PC-3 (cell line): ENCODE results near the gene SERPINI1. TPM values are rescaled to one million over a fixed set of nuclear protein-coding genes. Genes with fewer than 3 reads are reported as not detected.

Source experiments
- ATAC-seq: fragments of 200-7000 bp; cut with Tn5 transposase; 2 replicates; pipeline ENCODE4 v1.9.1; 2020; ENCODE audit warnings: mild to moderate bottlenecking, moderate library complexity
- BruUV-seq: library from RNA; stranded (reverse); fragments of 400-500 nt; replicated peaks from 2 replicates; lab custom pipeline; 2021; lab: Mats Ljungman, UMichigan
- CTCF ChIA-PET: fragments of 300-600 bp; sonication (Branson Sonifier 250); formaldehyde crosslinking; loops from one replicate; lab custom pipeline; 2022; ENCODE audit warnings: antibody characterized with exemption; lab: Charles Lee
- POLR2A ChIA-PET: fragments of 300-600 bp; sonication (Branson Sonifier 250); formaldehyde crosslinking; loops from one replicate; lab custom pipeline; 2022; ENCODE audit warnings: antibody characterized with exemption; ENCODE audit not compliant: unreplicated experiment; lab: Charles Lee
- DNase-seq: peaks from one replicate; pipeline ENCODE4 v3.0.0-alpha.2; 2015
- H2AFZ ChIP-seq: fragments of 300-600 bp; sonication (generic); 2 replicates; pipeline ENCODE4 v1.6.0; 2016; ENCODE audit warnings: antibody characterized with exemption, low read length
- H3F3A ChIP-seq: fragments of 300-600 bp; sonication (generic); one replicate; pipeline ENCODE4 v1.6.0; 2017; ENCODE audit warnings: antibody characterized with exemption, low read length, control low read depth, mild to moderate bottlenecking; ENCODE audit not compliant: unreplicated experiment
- H3K27ac ChIP-seq: fragments of 300-600 bp; sonication (generic); 2 replicates; pipeline ENCODE4 v1.5.1; 2016; ENCODE audit warnings: mild to moderate bottlenecking, low read length
- H3K27me3 ChIP-seq: fragments of 300-600 bp; sonication (generic); 2 replicates; pipeline ENCODE4 v1.6.1; 2016; ENCODE audit warnings: low read length, mixed read lengths
- H3K36me3 ChIP-seq: fragments of 300-600 bp; sonication (generic); 2 replicates; pipeline ENCODE4 v1.6.1; 2016; ENCODE audit warnings: low read depth, mixed run types, low read length, mixed read lengths
- H3K4me1 ChIP-seq: fragments of 300-600 bp; sonication (generic); 2 replicates; pipeline ENCODE4 v1.5.1; 2016; ENCODE audit warnings: low read length; ENCODE audit not compliant: insufficient read depth
- H3K4me2 ChIP-seq: fragments of 300-600 bp; sonication (generic); 2 replicates; pipeline ENCODE4 v1.6.0; 2016; ENCODE audit warnings: low read length
- H3K4me3 ChIP-seq: fragments of 300-600 bp; sonication (generic); 2 replicates; pipeline ENCODE4 v1.5.1; 2016; ENCODE audit warnings: mild to moderate bottlenecking, low read length, mixed read lengths
- H3K79me2 ChIP-seq: fragments of 300-600 bp; sonication (generic); 2 replicates; pipeline ENCODE4 v1.6.1; 2017; ENCODE audit warnings: low read length, mixed read lengths
- H3K9ac ChIP-seq: fragments of 300-600 bp; sonication (generic); 2 replicates; pipeline ENCODE4 v1.6.0; 2016; ENCODE audit warnings: mild to moderate bottlenecking, low read length
- H3K9me2 ChIP-seq: fragments of 300-600 bp; sonication (generic); replicated peaks from 2 replicates; pipeline ENCODE4 v1.6.1; 2016; ENCODE audit warnings: mixed run types, low read length, mixed read lengths
- H3K9me3 ChIP-seq: fragments of 300-600 bp; sonication (generic); 2 replicates; pipeline ENCODE4 v1.6.1; 2016; ENCODE audit warnings: low read length, mixed read lengths
- H4K20me1 ChIP-seq: fragments of 300-600 bp; sonication (generic); 2 replicates; pipeline ENCODE4 v1.6.1; 2016; ENCODE audit warnings: low read length, mixed read lengths
- CTCF ChIP-seq: fragments of 300-600 bp; sonication (generic); conservative IDR thresholded peaks from 2 replicates; pipeline ENCODE4 v1.5.1; 2017; ENCODE audit warnings: antibody characterized with exemption, low read depth, mild to moderate bottlenecking, low read length
- EZH2 ChIP-seq: fragments of 300-600 bp; sonication (generic); IDR thresholded peaks from one replicate; pipeline ENCODE4 v1.6.1; 2017; ENCODE audit warnings: antibody characterized with exemption, mild to moderate bottlenecking, low read length; ENCODE audit not compliant: unreplicated experiment
- EZH2phosphoT487 ChIP-seq: fragments of 300-600 bp; sonication (generic); IDR thresholded peaks from 2 replicates; pipeline ENCODE4 v1.6.1; 2018; ENCODE audit warnings: mild to moderate bottlenecking, antibody characterized with exemption, low read length, borderline replicate concordance
- intact Hi-C: fragments of 100-400 bp; cut with micrococcal nuclease; formaldehyde crosslinking; loops from 2 replicates; pipeline ENCODE4 v1.9.0; 2023
- total RNA-seq: library from RNA; depleted of rRNA; stranded (reverse); fragments of >200 nt; gene quantifications from 2 replicates; pipeline ENCODE4 v1.2.3, GENCODE V29; 2014

SERPINI1 gene
- total RNA-seq, 1 experiment from 2014 or later, result 1.3 TPM

GRCh38 chr3:167863811-167864551 lies 128.5 kb downstream of the SERPINI1 start:
- Histone ChIP-seq H3K9me3 (no peaks in the 10 kb centered on the region), H3K4me1 (peaks cover 30% of the 10 kb centered on the region), H3K36me3 (no peaks in the 10 kb centered on the region), H3K9me2 (no peaks in the 10 kb centered on the region), H3K4me3 (no peak overlapping the region), H3K9ac (no peak overlapping the region), H3K27ac (no peak overlapping the region), H3K27me3 (no peaks in the 10 kb centered on the region), H2AFZ (no peak overlapping the region), H3K79me2 (no peaks in the 10 kb centered on the region), H3F3A (no peaks in the 10 kb centered on the region), H4K20me1 (no peaks in the 10 kb centered on the region), H3K4me2 (no peak overlapping the region)
- DNase-seq (no peak), ATAC-seq (no peak)
- no TSS peak for BruUV-seq
- ChIA-PET POLR2A (no interaction called here), CTCF (interaction anchor here (0.7 kb wide), 1 partner anchor 123 kb away, joined by 3 read pairs; no protein-coding TSS in a partner anchor)
- TF ChIP-seq EZH2 (no peak), CTCF (no peak), EZH2phosphoT487 (no peak)
- intact Hi-C loops, result no loop called here

- peaks cover 30% of the 10 kb centered on the region for H3K4me1 ChIP-seq
- no peak overlapping the region for H2AFZ ChIP-seq
- no peak for TF ChIP-seq CTCF
- no peak for TF ChIP-seq EZH2
- no peak for TF ChIP-seq EZH2phosphoT487
- ATAC-seq (no peak), DNase-seq (no peak)
- H3K36me3 ChIP-seq, result no peaks in the 10 kb centered on the region
- no peak overlapping the region for H3K27ac ChIP-seq
- no TSS peak for BruUV-seq
- no peaks in the 10 kb centered on the region for H3K9me2 ChIP-seq
- H3K9ac ChIP-seq, result no peak overlapping the region
- H3K4me2 ChIP-seq, result no peak overlapping the region
- no peak overlapping the region for H3K4me3 ChIP-seq
- CTCF ChIA-PET, result no interaction called here
- intact Hi-C loops, result no loop called here
- H3F3A ChIP-seq, result no peaks in the 10 kb centered on the region
- no peaks in the 10 kb centered on the region for H4K20me1 ChIP-seq
- no peaks in the 10 kb centered on the region for H3K79me2 ChIP-seq
- H3K27me3 ChIP-seq, result no peaks in the 10 kb centered on the region
- POLR2A ChIA-PET, result no interaction called here
- H3K9me3 ChIP-seq, result no peaks in the 10 kb centered on the region
Measured at GRCh38 chr3:167864552-167864874, 129.0 kb downstream of the SERPINI1 start.

GRCh38 chr3:167866331-167866730 lies 130.8 kb downstream of the SERPINI1 start:
- no peak overlapping the region for H3K27ac ChIP-seq
- H3K9me3 ChIP-seq, result no peaks in the 10 kb centered on the region
- H4K20me1 ChIP-seq, result no peaks in the 10 kb centered on the region
- DNase-seq (no peak), ATAC-seq (no peak)
- TF ChIP-seq EZH2phosphoT487 (no peak), CTCF (no peak), EZH2 (no peak)
- no peaks in the 10 kb centered on the region for H3K9me2 ChIP-seq
- peaks cover 28% of the 10 kb centered on the region for H3K4me1 ChIP-seq
- no peak overlapping the region for H2AFZ ChIP-seq
- H3K4me2 ChIP-seq, result no peak overlapping the region
- H3K9ac ChIP-seq, result no peak overlapping the region
- intact Hi-C loops, result no loop called here
- ChIA-PET POLR2A (no interaction called here), CTCF (no interaction called here)
- no peak overlapping the region for H3K4me3 ChIP-seq
- H3K79me2 ChIP-seq, result no peaks in the 10 kb centered on the region
- BruUV-seq, result no TSS peak
- H3K36me3 ChIP-seq, result no peaks in the 10 kb centered on the region
- no peaks in the 10 kb centered on the region for H3F3A ChIP-seq
- H3K27me3 ChIP-seq, result no peaks in the 10 kb centered on the region
